Smooth muscle cell (in vitro differentiated cells): ENCODE data around the gene SLF2. TPM values are rescaled to one million over a fixed set of nuclear protein-coding genes. Genes with fewer than 3 reads are reported as not detected.

Source experiments
- DNase-seq: peaks from one replicate; lab custom pipeline; 2025; ENCODE audit not compliant: unreplicated experiment; lab: John Stamatoyannopoulos, UW
- H2AFZ ChIP-seq: fragments of 200-600 bp; sonication (generic); 2 replicates; pipeline ENCODE4 v1.6.0; 2016; ENCODE audit warnings: antibody characterized with exemption, low read depth, mild to moderate bottlenecking
- H3F3A ChIP-seq: fragments of 200-600 bp; sonication (generic); 2 replicates; pipeline ENCODE4 v1.6.0; 2017; ENCODE audit warnings: antibody characterized with exemption, low read depth
- H3K27ac ChIP-seq: fragments of 200-600 bp; sonication (generic); 2 replicates; pipeline ENCODE4 v1.5.1; 2016; ENCODE audit warnings: low read depth, mild to moderate bottlenecking
- H3K27me3 ChIP-seq: fragments of 200-600 bp; sonication (generic); 2 replicates; pipeline ENCODE4 v1.6.1; 2016; ENCODE audit warnings: low read depth, mild to moderate bottlenecking
- H3K36me3 ChIP-seq: fragments of 200-600 bp; sonication (generic); 2 replicates; pipeline ENCODE4 v1.5.1; 2016; ENCODE audit warnings: low read depth
- H3K4me1 ChIP-seq: fragments of 200-600 bp; sonication (generic); 2 replicates; pipeline ENCODE4 v1.5.1; 2016; ENCODE audit warnings: low read depth
- H3K4me2 ChIP-seq: fragments of 200-600 bp; sonication (generic); 2 replicates; pipeline ENCODE4 v1.6.0; 2016; ENCODE audit warnings: mild to moderate bottlenecking
- H3K4me3 ChIP-seq: fragments of 200-600 bp; sonication (generic); 2 replicates; pipeline ENCODE4 v1.5.1; 2016; ENCODE audit warnings: mild to moderate bottlenecking
- H3K79me2 ChIP-seq: fragments of 200-600 bp; sonication (generic); 2 replicates; pipeline ENCODE4 v1.6.0; 2016; ENCODE audit warnings: low read depth, mild to moderate bottlenecking
- H3K9ac ChIP-seq: fragments of 200-600 bp; sonication (generic); 2 replicates; pipeline ENCODE4 v1.6.0; 2016; ENCODE audit warnings: low read depth
- H3K9me3 ChIP-seq: fragments of 200-600 bp; sonication (generic); replicated peaks from 2 replicates; pipeline ENCODE4 v1.5.1; 2016; ENCODE audit warnings: low read depth
- H4K20me1 ChIP-seq: fragments of 200-600 bp; sonication (generic); 2 replicates; pipeline ENCODE4 v1.6.0; 2016; ENCODE audit warnings: low read depth
- WGBS: methylation state at CpG from one replicate; pipeline ENCODE4 v1.1.7; 2016; ENCODE audit warnings: low lambda C conversion rate; 5-methylcytosine and 5-hydroxymethylcytosine counted together
- polyA plus RNA-seq: library from polyadenylated mRNA; unstranded; fragments of >200 nt; fragmentation: Nextera tagmentation; extraction: Ambion mirVana; gene quantifications from 2 replicates; pipeline ENCODE4 v1.2.1, GENCODE V29; 2016
- total RNA-seq: library from RNA; depleted of rRNA; stranded (reverse); fragments of >200 nt; gene quantifications from 2 replicates; pipeline ENCODE4 v1.2.3, GENCODE V29; 2014
- TF ChIP-seq, protein P1 (sequence below): fragments of 200-600 bp; sonication (generic); IDR thresholded peaks from 2 replicates; pipeline ENCODE4 v1.5.1; 2017; ENCODE audit warnings: borderline replicate concordance, mild to moderate bottlenecking, antibody characterized with exemption; ENCODE audit not compliant: insufficient read depth, poor library complexity, severe bottlenecking

SLF2 gene
- total and polyA plus RNA-seq, 2 experiments from 2014 or later, result 8.1 to 24.9 TPM

GRCh38 chr10:100864978-100865377 lies 47.8 kb upstream of the SLF2 start:
- Histone ChIP-seq H2AFZ (no peak overlapping the region), H3K4me1 (peaks cover 15% of the 10 kb centered on the region), H3K27ac (no peak overlapping the region), H3K27me3 (peaks cover 61% of the 10 kb centered on the region), H3K79me2 (no peaks in the 10 kb centered on the region), H3F3A (no peaks in the 10 kb centered on the region), H3K9ac (no peak overlapping the region), H4K20me1 (no peaks in the 10 kb centered on the region), H3K4me3 (no peak overlapping the region), H3K36me3 (no peaks in the 10 kb centered on the region), H3K9me3 (no peaks in the 10 kb centered on the region), H3K4me2 (no peak overlapping the region)
- TF ChIP-seq, protein P1, sequence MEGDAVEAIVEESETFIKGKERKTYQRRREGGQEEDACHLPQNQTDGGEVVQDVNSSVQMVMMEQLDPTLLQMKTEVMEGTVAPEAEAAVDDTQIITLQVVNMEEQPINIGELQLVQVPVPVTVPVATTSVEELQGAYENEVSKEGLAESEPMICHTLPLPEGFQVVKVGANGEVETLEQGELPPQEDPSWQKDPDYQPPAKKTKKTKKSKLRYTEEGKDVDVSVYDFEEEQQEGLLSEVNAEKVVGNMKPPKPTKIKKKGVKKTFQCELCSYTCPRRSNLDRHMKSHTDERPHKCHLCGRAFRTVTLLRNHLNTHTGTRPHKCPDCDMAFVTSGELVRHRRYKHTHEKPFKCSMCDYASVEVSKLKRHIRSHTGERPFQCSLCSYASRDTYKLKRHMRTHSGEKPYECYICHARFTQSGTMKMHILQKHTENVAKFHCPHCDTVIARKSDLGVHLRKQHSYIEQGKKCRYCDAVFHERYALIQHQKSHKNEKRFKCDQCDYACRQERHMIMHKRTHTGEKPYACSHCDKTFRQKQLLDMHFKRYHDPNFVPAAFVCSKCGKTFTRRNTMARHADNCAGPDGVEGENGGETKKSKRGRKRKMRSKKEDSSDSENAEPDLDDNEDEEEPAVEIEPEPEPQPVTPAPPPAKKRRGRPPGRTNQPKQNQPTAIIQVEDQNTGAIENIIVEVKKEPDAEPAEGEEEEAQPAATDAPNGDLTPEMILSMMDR, result no peak
- DNase-seq, result no peak
- 88% methylated on average over 4 of the region's 4 CpGs for WGBS

- Histone ChIP-seq H3K4me3 (no peak overlapping the region), H3K4me1 (peaks cover 15% of the 10 kb centered on the region), H3K27ac (no peak overlapping the region), H3F3A (no peaks in the 10 kb centered on the region), H3K27me3 (peaks cover 50% of the 10 kb centered on the region), H3K36me3 (no peaks in the 10 kb centered on the region), H3K4me2 (no peak overlapping the region), H3K79me2 (no peaks in the 10 kb centered on the region), H2AFZ (no peak overlapping the region), H4K20me1 (no peaks in the 10 kb centered on the region), H3K9ac (no peak overlapping the region), H3K9me3 (no peaks in the 10 kb centered on the region)
- no peak for DNase-seq
- 72% methylated on average over 7 of the region's 7 CpGs for WGBS
- TF ChIP-seq, protein P1, result no peak
Measured at GRCh38 chr10:100866010-100866409, 46.8 kb upstream of the SLF2 start.

DNA sequence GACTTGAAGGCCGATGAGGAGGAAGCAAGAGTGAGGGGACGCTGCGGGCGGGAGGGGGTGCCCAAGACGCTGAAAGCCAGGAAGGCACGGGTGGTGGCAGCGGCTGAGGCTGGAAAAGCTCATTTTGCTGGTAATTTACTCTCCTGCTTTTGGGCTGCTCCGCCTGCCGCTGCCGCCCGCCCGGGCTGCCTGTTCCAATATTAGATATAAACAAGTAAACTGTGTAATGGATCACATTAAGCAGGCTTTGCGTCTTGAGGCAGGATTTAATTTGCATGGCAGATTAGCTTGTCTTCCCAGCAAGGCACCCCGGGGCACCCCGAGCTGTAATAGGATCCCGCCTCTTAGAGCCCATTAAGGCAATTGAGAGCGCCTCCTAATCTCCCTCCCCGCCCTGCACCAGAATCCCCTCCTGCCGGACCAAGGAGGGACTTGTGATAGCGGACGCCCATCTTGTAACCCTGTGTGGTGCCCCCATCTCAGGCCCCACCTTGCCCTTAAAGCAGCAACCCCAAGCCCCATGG lies 46.1 kb upstream of the SLF2 start:
- Histone ChIP-seq H3F3A (no peaks in the 10 kb centered on the region), H2AFZ (no peak overlapping the region), H3K27ac (no peak overlapping the region), H3K4me3 (no peak overlapping the region), H3K4me1 (peaks cover 15% of the 10 kb centered on the region), H3K36me3 (no peaks in the 10 kb centered on the region), H3K27me3 (peaks cover 44% of the 10 kb centered on the region), H3K9me3 (no peaks in the 10 kb centered on the region), H4K20me1 (no peaks in the 10 kb centered on the region), H3K4me2 (peak overlapping the region; percentile 48), H3K79me2 (no peaks in the 10 kb centered on the region), H3K9ac (no peak overlapping the region)
- TF ChIP-seq, protein P1, result no peak
- 18% methylated on average over 21 of the region's 21 CpGs for WGBS
- DNase-seq, result no peak

DNA sequence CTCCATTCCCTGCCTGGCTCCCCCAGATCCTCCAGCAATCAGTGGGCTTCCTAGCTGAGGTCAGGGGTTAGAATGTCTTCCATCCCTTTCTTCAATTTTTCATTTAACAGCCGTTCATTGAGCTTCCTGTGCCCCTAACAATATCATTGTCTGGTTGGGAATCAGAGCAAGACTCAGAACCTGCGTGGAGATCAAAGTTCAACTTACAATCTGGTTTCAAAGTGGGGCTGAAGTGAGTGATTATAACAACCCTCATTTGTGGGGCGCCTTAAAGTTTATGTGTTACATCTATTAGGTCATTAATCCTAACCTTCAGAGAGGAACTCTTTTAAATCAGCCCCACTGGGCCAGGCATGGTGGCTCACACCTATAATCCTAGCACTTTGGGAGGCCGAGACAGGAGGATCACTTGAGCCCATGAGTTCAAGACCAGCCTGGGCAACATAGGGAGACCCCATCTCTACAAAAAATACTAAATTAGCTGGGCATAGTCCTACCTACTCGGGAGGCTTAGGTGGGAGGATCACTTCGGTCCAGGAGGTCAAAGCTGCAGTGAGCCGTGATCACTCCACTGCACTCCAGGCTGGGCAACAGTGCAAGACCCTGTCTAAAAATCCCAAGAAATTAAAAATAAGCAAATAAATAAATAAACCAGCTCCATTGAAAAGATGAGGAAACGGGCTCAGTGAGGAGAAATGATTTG lies 45.4 kb upstream of the SLF2 start:
- 87% methylated on average over 8 of the region's 8 CpGs for WGBS
- Histone ChIP-seq H2AFZ (no peak overlapping the region), H3K4me1 (peaks cover 15% of the 10 kb centered on the region), H3K4me2 (no peak overlapping the region), H3K9ac (no peak overlapping the region), H3K27ac (no peak overlapping the region), H3K79me2 (no peaks in the 10 kb centered on the region), H3F3A (no peaks in the 10 kb centered on the region), H4K20me1 (no peaks in the 10 kb centered on the region), H3K27me3 (peaks cover 36% of the 10 kb centered on the region), H3K4me3 (no peak overlapping the region), H3K36me3 (no peaks in the 10 kb centered on the region), H3K9me3 (no peaks in the 10 kb centered on the region)
- no peak for DNase-seq
- TF ChIP-seq, protein P1, result no peak
